HG02642 (cell line): ENCODE measurements around the gene SMARCA2.

Experiments used
- ATAC-seq: cut with Tn5 transposase; IDR thresholded peaks from one replicate; pipeline ENCODE4 v1.9.1; 2021; ENCODE audit warnings: mild to moderate bottlenecking; ENCODE audit not compliant: unreplicated experiment, poor library complexity

Gene SMARCA2

DNA sequence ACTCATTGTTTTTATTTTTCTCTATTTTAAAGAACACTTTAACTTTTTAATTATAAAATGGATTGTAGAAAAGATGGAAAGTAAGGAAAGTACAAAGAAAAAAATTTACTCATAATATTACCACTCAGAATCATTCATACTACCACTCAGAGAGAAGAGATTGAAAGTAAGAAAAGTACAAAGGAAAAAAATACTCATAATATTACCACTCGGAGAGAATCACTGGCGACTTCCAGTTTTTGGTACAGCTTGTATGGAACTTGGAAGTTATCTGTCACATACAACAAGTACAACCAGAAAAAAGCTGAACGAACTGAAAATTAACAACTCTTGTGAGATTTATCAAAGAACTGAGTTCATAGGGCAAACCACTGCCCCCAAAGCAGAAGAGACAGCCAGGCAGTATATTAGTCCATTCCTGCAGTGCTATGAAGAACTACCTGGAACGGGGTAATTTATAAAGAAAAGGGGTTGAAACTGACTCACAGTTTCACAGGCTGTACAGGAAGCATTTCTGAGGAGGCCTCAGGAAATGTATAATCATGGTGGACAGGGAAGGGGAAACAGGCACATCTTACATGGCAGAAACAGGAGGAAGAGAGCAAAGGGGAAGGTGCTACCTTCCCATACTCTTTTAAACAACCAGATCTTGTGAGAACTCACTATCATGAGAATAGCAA is 183.9 kb downstream of the SMARCA2 start:
- ATAC-seq = no peak

DNA sequence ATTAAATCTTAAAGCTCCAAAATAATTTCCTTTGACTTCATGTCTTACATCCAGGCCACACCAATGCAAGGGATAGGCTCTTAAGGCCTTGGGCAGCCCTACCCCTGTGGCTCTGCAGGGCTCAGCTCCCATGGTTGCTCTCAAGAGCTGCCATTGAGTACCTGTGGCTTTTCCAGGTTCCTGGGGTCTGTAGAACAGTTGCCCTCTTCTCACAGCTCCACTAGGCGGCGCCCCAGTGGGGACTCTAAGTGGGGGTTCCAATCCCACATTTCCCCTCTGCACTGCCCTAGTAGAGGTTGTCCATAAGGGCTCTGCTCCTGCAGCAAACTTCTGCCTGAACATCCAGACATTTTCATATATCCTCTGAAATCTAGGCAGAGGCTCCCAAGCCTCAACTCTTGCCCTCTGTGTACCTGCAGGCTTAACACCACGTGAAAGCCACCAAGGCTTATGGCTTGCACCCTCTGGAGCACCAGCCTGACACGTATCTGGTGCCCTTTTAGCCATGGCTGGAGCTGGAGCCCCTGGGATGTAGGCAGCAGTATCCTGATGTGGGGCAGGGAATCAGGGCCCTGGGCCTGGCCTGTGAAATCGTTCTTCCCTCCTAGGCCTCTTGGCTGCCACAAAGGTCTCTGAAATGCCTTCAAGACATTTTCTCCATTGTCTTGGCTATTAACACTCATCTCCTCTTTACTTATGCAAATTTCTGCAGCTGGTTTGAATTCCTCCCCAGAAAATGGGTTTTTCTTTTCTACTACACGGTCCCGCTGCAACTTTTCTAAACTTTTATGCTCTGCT is 185.1 kb downstream of the SMARCA2 start:
- no peak for ATAC-seq

DNA sequence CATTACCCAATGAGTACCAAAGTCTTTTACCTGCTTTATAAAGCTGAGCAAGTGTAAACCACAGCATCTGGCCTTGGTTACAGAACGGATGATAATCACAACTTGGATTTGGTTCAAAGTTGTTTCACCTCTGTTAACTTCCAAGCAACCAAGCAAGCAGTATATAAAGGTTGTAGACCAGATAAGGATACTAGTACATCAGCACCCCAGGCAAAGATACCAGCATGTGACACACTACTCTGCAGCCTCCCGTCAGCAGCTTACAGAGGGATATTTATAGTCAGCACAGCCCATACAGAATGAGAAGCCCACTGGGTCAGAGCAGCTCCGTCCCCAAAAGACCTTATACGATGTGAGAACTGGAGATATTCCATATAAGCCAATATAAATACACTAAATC is 193.3 kb downstream of the SMARCA2 start:
- no peak for ATAC-seq

DNA sequence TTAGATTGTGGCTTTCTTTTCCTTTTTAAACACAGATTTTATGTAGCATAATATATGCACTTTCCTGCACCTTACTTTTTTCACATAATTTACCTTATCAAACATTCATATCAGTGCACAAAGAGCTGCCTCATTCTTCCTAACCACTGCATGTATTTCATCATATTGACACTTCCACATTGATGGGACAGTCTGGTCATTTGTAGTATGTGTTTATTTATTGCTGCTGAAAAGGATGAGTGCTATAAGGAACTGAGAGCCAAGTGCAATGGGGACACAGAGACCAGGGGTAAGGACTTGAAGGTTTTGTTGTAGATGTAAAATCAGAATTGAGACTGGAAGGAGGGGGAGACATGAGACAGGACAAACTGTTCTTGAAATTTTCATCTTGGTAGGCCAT is 193.8 kb downstream of the SMARCA2 start:
- ATAC-seq = no peak

DNA sequence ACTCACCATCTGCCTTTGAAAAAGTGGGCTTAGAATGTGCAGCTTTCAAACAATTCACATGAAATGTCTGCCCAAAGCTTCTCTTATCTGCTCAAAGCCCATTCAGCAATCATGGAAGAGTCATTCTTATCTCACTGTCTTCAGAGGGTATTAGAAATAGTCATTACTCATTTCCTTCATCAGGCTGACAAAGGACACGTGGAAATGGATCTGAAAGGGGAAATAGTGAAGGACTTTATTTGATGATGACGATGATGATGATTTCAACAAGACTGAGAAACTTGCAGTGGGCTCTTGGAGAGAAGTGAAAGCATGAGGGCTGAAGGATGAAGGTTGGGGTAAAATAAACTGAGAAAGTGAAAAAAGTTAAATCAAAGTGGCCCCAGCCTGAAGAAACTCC is 194.3 kb downstream of the SMARCA2 start:
- no peak for ATAC-seq

DNA sequence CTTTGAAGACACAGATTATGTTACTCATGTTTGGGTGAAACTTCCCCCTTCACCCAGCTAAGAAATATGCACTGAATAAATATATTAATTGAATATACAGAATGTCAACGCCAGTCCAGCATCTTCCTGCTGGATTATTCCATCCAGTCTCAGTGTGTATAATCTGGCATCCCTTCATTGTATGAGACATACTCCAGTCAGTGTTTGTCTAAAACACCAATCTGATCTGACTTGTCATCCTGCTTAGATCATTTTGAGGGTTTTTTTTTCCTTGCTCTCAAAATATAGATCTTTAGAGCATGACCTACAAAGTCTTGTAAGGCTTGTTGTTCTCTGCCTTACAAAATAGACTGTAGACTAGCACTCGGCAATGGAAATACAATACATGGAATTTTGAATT is 195.1 kb downstream of the SMARCA2 start:
- no peak for ATAC-seq

DNA sequence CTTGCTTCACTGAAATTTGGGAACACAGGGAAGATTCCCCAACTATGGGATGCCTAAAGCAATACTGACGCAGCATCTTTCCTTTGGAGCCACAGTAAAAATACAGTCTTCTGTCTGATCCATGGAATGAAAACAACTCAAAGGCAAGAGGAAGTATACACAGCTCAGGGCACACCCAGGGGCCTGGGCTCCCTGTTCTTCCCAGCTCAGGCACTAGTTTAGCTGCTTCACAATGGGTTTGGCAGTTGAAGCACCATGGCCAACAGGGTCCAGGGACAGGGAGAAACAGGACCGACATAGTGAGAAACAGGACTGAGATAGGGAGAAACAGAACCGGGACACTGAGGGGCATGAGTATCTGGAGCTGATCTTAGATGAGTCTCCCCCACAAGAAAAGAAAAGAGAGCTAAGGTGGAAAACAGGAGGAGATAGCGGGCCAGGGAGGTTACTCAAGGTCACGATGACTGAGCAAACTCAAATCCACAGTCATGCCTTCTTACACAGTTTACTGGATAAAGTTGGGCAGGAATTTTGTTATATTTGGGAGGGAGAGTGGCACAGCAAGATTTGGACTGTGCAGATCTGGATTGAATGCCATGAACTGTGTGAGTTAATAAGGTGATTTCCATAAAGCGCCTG is 198.8 kb downstream of the SMARCA2 start:
- no peak for ATAC-seq

DNA sequence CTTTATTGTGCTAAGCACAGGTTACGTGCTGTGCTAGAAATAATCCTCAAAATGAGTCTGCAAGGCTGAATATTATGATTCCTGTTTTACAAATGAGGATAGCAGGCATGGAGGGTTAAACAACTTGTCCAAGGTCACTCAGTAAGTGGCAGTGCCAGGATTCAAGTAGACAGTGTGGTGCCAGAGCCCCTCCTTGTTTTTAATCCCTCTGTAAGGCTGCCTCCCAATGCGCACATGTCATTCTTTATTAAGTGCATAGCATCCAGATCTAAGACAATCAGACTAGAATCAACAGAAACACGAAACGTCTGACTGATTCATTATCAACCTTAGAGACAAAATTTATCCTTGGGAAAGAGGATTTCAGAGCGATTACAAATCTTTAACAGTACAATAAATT is 199.6 kb downstream of the SMARCA2 start:
- no peak for ATAC-seq

DNA sequence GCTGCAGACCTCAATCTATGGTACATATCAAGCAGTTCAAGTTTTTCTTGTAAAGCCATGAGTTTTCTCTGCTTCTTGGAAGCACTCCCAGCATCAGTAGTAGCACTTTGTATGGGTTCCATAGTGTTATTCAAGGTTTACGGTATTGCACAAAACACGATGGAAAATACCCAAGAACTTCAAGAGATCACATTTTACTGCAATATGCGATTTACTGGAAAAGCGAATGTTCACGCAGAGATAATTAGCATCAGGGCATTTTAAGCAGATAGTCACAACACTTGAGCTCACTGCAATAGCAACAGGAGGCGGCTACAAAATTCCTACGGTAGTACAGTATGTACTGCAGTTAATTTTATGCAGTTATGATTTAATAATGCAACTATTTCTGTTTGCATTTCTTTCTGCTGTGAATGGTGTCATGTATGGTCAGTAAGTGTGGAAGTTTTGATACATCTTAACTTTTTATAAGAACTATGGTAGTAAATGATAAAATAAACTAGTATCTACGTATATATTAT is 200.8 kb downstream of the SMARCA2 start:
- ATAC-seq = no peak

DNA sequence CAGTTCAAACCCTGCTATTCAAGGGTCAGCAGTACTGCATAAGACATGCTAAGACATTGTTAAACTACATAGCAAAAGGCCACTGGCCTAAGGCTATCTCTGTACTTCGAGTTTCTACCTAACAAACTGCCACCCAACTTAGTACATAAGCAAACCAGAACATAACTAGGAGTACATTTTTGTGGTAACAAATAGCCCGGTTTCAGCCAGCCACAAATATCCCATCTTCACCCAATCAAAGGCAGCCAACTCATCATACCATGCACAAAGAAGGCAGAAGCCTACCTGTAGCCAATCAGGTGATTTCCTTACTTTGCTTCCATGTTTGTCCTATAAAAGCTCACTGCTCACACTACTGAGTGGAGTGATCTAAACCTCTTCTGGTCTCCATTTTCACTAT is 201.4 kb downstream of the SMARCA2 start:
- ATAC-seq = no peak

DNA sequence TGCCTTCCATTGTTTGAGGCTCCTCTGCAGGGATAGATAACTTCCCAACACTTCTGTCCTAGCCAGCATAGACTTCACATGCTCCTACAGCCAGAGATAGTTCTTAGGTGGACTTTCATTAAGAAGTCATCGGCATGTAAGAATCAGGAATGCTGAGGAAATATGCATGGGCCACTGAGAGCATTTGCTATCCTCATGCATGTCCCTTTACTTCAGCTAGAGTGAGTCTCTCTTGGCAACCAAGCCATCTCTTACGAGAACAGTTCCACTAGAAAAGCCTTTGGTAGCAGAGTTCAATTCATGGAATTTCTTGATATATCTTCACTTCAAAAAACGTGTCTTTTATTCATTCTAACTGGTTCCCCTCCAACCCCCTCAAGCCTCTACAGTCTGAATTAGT is 202.4 kb downstream of the SMARCA2 start:
- no peak for ATAC-seq

DNA sequence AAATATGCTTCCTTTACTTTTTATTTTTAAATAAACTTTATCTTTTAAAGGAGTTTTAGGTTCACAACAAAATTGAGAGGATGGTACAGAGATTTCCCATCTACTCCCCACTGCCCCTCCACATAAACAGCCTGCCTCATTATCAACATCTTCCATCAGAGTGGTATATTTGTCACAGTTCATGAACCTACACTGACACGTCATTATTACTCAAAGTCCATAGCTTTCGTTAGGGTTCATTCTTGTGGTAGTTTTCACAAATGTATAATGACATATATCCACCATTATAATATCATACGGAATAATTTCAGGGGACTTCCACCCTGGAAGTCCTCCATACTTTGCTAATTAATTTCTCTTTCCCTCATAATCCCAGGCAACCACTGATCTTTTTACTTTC is 204.9 kb downstream of the SMARCA2 start:
- no peak for ATAC-seq

DNA sequence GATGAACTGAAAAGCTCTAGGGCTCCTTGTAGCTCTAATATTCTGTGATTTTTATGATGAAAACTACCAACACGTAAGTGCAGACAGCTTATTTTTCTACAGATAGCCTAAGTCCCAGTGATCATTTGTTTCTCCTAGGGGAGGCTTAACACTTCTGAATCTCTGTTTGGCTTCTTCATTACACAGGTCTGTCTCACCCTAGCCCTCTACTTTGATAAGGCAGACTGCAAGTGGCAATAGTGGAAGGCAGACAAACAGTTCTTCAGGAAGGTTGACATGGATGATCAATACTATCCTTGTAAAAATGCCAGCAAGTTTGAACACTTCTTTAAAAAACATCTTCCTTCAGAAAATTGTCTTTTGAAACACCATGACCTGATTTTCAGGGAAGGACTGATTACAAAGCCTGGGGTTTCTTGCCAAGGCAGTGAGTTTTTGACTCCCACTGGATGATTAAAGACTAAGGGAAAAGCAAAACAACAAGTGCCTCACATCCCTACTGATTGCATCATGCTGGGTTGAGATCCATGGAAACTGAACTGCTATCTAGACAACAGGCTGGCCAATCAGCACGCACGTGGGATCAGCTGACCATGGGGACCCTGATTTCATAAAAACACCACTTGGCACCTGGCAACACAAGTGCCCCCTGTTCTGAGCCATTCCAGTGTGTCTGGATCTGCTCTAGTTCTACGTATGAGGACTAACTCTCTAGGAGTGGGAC is 212.2 kb downstream of the SMARCA2 start:
- no peak for ATAC-seq

DNA sequence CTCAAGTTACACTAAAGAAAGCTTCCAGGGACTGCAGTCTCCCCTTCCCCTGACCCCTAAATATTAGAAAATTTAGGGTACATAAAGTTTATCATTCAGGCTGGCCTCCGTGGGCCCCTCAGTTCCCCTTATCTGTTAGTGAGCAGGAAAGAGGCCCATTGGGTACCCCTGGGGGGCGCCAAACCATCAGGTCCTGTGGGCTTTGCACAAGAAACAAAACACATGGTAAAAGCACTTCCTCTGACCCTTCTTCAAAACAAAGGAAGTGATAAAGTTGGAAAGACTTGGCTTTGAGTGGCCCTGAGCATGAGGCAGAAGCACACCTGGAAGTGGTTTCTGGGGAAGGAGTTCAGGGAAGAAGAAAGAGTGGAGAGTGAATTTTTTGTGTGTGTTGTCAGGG is 213.0 kb downstream of the SMARCA2 start:
- no peak for ATAC-seq

DNA sequence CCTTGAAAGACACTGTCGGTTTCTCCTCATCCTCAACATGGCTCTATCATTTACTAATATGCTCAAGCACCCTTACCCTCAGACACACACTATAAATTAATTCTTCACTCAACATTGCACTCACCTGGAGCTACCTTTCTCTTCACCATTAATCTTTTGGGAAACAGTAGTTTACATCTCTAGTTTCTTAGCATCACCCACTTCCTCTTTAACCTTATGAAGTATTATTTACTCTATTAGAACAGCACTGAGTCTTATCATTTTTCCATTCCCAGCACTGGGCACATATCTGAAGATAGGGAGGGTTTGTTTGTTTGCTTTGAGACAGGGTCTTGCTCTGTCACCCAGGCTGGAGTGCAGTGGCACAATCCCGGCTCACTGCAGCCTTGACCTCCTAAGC is 213.5 kb downstream of the SMARCA2 start:
- ATAC-seq = no peak

DNA sequence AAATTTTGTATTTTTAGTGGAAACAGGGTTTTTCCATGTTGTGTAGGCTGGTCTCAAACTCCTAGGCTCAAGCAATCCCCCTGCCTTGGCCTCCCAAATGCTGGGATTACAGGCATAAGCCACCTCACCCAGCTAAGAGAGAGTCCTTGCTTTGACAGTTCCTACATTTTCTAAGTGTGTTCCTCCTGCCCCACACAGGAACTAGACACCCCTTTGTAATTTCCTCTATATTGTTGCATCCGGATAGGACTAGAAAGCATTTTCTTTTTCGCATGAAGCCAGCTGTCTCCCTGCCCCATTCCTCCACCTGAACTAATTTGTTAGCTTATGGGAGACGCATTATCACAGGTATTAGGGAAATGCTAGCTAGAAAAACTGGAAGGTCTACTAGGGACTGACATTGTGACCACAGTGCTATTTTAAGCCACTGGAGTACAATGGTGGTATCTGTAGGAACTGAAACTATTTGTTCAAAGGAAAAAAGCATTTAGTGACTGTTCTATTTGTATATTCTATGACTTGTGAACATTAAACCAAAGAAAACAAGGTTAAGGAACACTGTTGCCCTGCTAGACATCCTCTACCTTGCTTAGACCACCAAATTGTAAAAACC is 214.1 kb downstream of the SMARCA2 start:
- ATAC-seq = no peak

DNA sequence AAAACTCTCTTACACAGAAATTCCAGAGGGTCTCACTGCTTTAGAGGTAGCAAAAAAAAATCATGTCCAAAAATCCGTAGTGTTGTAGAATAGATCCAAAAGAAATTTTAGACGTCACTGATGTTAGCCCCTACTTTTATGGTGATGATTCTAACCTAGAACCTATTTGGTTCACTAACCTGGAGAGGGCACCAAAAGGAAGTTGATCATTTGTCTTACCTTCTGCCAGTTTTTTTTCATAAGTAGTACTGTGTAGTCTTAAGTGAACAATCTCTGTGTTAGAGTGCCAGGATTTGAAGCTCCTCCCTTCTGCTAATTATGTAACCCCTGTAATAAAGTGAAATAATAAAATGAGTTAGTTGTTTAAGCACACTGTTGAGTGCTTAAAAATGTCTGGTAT is 215.2 kb downstream of the SMARCA2 start:
- no peak for ATAC-seq

DNA sequence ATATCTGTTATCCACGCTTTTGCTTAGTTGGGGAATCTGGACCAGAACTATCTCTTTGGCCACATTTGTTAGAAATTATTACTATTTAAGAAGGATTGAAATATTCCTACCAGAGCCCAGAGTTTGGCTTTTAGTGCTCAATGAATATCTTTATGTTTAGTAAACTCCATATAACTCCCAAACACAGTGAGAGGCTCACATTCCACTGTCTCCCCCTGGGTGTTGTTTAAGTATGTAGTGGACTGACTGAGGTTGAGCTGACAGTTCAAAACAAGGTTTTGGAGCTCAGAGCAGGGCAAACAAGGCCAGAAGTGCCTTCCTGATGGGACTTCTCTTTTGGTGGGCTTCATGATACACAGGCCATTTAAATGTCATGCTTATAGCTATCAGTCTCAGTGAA is 216.0 kb downstream of the SMARCA2 start:
- ATAC-seq = no peak

DNA sequence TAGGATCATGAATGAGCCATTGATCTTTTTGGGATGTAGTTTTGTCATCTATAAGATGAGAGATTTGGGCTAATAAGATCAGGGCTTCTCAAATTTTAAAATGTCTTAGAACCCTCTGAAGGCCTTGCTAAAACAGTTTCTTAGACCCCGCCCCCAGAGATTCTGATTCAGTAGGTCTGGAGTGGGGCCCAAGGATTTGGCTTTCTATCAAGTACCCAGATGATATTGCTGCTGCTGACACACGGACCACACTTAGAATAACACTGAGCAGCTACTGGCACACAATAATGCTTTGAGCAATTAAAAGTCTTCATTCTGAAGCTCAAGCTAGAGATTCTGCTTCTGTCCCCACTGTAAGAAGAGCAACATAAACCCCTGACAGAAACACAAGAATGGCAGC is 216.7 kb downstream of the SMARCA2 start:
- no peak for ATAC-seq

DNA sequence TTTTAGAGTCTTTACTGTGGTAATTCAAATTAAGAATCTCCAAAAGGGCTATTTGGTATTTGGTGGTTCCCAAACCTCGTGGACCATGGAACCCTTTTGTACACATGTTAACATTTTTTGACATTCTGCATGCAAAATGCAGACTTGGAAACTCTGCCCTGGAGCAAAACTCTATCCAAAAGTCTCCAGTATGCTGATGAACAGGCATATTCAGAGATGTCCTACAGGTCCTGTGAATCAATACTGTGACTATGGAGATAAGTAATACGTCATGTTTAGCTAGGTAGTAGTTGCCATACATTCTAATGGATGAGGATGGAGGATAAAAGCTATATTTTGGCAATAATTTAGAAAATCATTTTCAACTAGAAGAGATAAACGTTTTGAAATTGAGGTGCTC is 218.1 kb downstream of the SMARCA2 start:
- ATAC-seq = no peak
